NCI-H146 (cell line): ENCODE measurements around the gene CD69.
A peak's percentile ranks its signal among the peaks of the same experiment; 100 is the strongest.

Source experiments
- DNase-seq: peaks from one replicate; lab custom pipeline; 2025; lab: John Stamatoyannopoulos, UW

Gene CD69

DNA sequence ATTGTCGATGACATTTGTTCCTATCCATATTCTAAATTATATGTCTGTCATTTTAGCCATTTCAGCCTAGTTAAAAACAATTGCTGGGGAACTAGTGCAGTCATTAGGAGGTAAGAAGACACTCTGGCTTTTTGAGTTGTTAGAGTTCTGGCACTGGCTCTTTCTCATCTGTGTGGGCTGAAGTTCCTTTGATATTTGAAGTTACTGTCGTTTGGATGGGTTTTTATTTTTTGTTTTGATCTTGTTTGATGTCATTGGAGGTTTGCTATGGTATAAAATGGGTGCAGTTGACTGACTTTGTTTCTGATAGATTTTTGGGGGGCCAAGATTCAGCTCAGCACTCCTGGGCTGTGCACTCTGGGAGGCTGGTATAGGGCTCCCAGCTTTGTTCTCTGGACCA is 20.7 kb upstream of the CD69 start:
- no peak for DNase-seq

GRCh38 chr12:9779209-9779608 is 18.5 kb upstream of the CD69 start:
- DNase-seq = no peak

- DNase-seq = no peak
Observed at GRCh38 chr12:9776781-9777180, 16.1 kb upstream of the CD69 start.

DNA sequence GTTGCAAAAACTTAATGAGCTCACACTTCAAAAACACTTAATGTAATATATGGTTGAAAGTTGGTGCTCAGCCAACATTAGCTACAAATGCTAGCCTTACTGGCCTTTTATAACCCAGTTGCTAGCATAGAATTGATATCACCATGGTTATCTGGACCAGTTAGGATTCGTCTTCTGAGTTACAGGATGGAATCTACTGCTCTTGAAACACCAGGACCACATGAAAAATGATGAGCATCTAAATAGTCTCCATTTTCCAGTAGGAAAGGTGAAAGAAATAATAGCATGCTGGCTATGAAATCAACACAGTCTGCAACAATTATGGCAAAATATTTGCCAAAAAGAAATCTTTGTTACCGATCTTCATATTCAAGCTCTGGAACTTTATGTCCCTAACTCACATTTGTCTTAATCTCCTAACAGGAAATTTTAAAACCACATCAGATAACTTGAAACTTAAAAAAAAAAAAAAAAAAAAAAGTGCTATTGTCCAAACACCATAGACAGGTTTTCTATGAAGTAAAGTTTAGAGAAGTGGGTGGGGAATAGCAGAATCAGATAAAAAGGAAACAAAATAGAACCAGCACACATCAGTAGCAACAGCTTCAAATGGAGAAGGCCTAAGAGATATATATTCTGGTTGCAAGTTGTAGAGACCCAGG is 12.6 kb upstream of the CD69 start:
- no peak for DNase-seq

GRCh38 chr12:9763025-9763424 is 2.3 kb upstream of the CD69 start:
- DNase-seq = no peak

DNA sequence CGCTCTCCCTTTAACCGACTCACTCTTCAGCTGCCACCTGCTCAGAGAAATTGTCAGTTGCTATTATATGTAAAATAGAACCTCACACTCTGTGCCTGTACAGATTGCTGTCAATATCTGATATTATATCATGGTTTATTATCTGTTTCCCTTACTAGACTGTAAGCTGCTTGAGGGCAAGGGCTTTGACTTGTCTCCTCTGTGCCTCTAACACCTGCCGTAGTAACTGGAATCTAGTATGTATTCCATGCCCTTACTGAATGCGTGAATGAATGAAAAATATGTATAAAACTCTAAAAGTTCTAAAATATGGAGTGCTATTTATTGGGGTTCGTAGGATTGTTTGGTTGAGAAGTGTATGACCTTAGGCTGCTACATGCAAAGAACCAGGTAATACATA is 1.7 kb upstream of the CD69 start:
- DNase-seq = no peak

DNA sequence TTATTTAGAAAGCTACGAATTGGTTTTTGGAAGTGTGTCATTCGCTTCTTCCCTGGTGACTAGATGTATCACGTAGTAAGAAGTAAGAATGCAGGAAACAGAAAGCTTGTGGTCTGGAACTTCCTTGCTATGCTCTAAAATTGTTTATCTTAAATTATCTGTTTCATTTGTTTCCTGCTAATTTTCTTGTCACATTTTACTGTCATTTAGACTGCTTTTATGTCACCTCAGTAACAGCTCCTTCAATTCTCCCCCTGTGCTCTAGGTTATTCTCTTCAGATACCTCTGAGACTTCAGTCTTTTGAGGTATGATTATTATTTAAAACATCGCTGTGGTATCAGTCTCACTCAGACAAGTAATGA is 699 bp upstream of the CD69 start:
- no peak for DNase-seq

DNA sequence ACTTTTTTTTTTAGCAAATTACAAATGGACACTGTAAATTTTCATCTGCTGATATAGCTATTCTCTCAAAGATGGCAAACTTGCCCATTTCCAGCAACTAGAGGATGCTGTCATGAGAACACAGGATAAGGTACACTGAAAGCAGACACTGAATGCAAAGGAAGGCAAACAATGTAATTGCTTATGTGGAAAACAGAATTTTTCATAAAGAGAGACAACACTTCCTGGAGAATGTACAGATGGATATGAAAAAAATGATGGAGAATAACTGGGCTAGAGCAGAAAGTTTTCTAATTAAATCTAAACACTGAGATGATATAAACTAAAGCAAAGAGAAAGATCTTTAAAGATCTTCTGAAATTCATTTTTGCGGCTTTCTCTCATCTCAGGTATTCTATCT is 581 bp downstream of the CD69 start:
- no peak for DNase-seq

DNA sequence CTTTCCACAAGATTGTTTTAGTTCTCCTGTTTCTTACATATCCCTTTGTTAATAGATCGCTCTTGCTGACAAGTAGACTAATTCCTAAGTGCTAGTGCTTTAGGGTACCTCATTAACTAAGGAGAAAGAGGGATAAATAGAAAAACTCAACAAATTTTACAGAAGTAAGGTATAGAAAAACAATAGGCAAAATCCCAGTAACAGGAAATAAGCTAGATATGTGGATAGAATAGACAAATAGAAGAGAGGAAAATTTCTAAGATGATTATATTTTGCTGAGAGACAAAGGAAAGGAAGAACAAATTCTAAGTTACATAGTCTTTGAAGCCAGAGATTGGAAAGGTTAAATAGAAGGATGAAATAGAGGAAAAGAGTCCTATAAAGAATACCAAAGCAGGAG is 1.0 kb downstream of the CD69 start:
- DNase-seq = no peak

DNA sequence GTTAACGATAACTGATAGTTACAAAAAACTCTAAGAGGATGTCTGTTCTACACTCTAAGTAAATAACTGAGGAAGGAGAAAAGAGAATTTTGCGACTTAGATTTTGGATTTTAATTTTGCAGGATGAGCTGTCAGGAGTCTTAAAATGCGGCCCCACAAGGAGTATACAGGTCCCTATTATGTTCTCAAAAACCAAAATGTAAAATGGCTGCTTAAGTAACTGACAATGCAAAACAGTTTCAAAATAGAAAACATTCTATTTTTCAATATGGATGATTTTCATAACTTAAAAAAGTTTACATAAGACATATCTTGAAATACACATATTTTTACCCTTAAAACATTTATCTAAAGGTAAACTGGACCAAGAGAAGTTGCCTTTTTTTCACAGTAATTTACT is 2.6 kb downstream of the CD69 start:
- no peak for DNase-seq

- no peak for DNase-seq
Observed at GRCh38 chr12:9757433-9758025, 3.2 kb downstream of the CD69 start.

DNA sequence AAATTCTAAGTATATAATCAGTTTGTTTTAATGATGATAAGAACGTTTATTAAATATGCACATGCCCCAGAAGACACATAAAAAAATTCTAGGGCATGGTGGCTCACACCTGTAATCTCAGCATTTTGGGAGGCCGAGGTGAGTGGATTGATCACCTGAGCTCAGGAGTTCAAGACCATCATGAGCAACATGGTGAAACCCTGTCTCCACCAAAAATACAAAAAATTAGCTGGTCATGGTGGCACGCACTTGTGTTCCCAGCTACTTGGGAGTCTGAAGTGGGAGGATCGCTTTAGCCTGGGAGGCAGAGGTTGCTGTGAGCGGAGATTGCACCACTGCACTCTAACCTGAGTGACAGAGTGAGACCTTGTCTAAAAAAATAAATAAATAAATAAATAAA is 4.0 kb downstream of the CD69 start:
- DNase-seq = no peak

DNA sequence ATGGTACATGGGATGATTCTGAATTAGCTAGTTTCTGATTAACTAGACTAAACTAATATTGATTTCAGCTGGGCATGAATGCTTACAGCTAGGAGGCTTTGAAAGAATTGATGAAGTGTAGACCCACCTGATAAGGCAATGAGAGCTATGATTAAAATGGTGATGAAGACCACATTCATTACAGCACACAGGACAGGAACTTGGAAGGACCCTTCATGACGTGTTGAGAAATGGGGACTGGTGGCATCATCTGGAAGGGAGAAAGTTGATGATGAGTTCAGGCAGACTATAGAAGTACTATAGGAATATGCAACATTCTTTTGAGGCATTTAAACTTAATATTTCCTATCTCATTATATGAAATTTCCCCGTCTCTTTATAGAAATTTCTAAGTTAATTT is 4.5 kb downstream of the CD69 start:
- no peak for DNase-seq

- DNase-seq = no peak
Observed at GRCh38 chr12:9755567-9755966, 5.1 kb downstream of the CD69 start.

- DNase-seq = no peak
Observed at GRCh38 chr12:9755035-9755434, 5.7 kb downstream of the CD69 start.

DNA sequence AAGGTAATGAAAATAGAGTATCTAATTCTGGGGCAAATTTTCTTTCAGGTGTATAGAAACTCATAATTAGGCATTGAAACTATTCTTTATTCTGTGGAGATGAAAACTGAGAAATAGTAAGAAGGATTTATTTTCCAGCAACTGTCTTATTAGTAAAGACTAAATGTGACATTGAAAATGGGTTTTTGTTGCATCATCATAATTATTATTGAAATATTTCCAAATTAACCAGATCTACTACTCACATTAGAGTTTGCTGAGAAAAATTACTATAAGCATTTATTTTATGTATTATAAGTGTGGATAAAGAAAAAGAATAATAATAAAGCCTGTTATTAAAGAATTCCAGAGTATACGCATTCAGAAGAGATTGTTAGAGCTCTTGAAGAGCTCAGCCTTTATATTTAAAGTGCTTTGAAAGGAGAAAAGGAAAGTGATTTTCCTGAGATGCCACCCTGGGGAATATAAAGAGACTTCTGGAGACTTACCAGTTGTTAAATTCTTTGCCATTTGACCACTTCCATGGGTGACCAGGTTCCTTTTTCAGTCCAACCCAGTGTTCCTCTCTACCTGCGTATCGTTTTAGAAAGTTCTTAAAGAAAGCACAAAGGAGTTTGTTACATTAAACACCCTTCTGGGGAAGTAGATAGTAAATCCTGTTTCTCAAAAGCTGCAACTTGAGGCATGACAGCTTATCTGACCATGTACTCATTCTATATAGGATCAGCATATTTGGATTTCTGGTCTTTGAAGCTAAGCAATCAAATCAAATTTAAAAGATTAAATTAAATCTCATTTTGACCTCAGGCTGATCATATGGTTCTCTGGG is 6.4 kb downstream of the CD69 start:
- no peak for DNase-seq

DNA sequence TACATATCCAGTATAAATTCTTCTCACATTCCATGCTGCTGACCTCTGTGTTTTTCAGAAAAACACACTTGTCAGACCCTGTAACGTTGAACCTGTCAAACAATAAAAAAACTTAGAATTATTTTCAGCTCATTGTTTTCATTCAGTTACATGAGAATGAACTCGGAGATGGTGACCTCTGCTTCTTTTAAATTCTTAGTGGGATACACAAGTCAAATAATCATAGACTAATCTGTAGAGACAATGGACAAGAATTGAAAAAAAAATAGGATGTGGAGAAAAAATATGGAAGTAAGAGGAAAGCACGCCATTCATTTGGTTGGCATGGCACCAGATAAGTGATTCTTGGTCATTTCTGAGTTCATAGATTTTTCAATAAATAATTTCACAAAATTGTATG is 7.2 kb downstream of the CD69 start:
- DNase-seq = no peak

GRCh38 chr12:9753073-9753472 is 7.6 kb downstream of the CD69 start:
- DNase-seq = no peak

GRCh38 chr12:9752145-9752933 is 8.4 kb downstream of the CD69 start:
- no peak for DNase-seq

GRCh38 chr12:9751204-9752144 is 9.2 kb downstream of the CD69 start:
- peak; percentile 4 for DNase-seq
